H1 (cell line): ENCODE data around the gene CIRBP. TPM values are rescaled to one million over a fixed set of nuclear protein-coding genes. Genes with fewer than 3 reads are reported as not detected.

Experiments
- CTCF ChIA-PET: fragments of 300-600 bp; sonication (Branson Sonifier 250); formaldehyde crosslinking; loops from one replicate; lab custom pipeline; 2021; ENCODE audit not compliant: partially characterized antibody; lab: Charles Lee
- POLR2A ChIA-PET: fragments of 300-600 bp; sonication (Branson Sonifier 250); formaldehyde crosslinking; loops from one replicate; lab custom pipeline; 2021; ENCODE audit warnings: inconsistent platforms; ENCODE audit not compliant: partially characterized antibody; lab: Charles Lee
- DNase-seq, 2 experiments: peaks; one replicate each; pipeline versions ENCODE4 v3.0.0 to v3.0.0-alpha.2; 2010 to 2022; ENCODE audit warnings: low spot score in 2 of 2, low read depth in 1 of 2, mixed read lengths in 1 of 2
- FAIRE-seq: peaks from 2 replicates; lab custom pipeline; 2011; peaks lifted over from hg19 to GRCh38; lab: Jason Lieb, UNC
- H2AFZ ChIP-seq: 2 replicates; pipeline ENCODE4 v1.8.1; 2012; ENCODE audit warnings: low read length, inconsistent platforms
- H2AK5ac ChIP-seq: 2 replicates; pipeline ENCODE4 v1.6.1; 2013; ENCODE audit warnings: low read depth, low read length
- H2BK120ac ChIP-seq: replicated peaks from 2 replicates; pipeline ENCODE3; 2013; ENCODE audit warnings: low read depth, low read length, inconsistent platforms
- H2BK12ac ChIP-seq: 2 replicates; pipeline ENCODE4 v1.6.1; 2013; ENCODE audit warnings: low read depth, low read length
- H2BK15ac ChIP-seq: 2 replicates; pipeline ENCODE4 v1.6.1; 2013; ENCODE audit warnings: low read length
- H2BK20ac ChIP-seq: 2 replicates; pipeline ENCODE4 v1.6.1; 2013; ENCODE audit warnings: low read length
- H2BK5ac ChIP-seq: 2 replicates; pipeline ENCODE4 v1.6.1; 2013; ENCODE audit warnings: low read depth, low read length
- H3K14ac ChIP-seq: 2 replicates; pipeline ENCODE4 v1.6.1; 2013; ENCODE audit warnings: inconsistent platforms; ENCODE audit not compliant: insufficient read length
- H3K18ac ChIP-seq: 2 replicates; pipeline ENCODE4 v1.6.1; 2013; ENCODE audit warnings: low read length; ENCODE audit errors: extremely low read depth
- H3K23ac ChIP-seq: 2 replicates; pipeline ENCODE4 v1.6.1; 2013; ENCODE audit warnings: inconsistent platforms; ENCODE audit not compliant: insufficient read length
- H3K23me2 ChIP-seq: 2 replicates; pipeline ENCODE4 v1.6.1; 2013; ENCODE audit warnings: low read depth, low read length
- H3K27ac ChIP-seq: 2 replicates; pipeline ENCODE4 v1.6.1; 2011; ENCODE audit warnings: low read depth, low read length, inconsistent platforms
- H3K27me3 ChIP-seq, 4 experiments: replicated peaks in 1 of 4; 1 replicate in 1 of 4; 2 replicates in 3 of 4; pipeline versions ENCODE4 v1.6.1 to v1.8.1; 2011 to 2013; ENCODE audit warnings: low read length in 3 of 4, mild to moderate bottlenecking in 3 of 4, inconsistent platforms in 2 of 4, mixed read lengths in 2 of 4, moderate library complexity in 1 of 4; ENCODE audit not compliant: control insufficient read depth in 3 of 4, insufficient read depth in 3 of 4; ENCODE audit errors: extremely low read depth in 1 of 4
- H3K36me3 ChIP-seq, 4 experiments: 2 replicates each; pipeline versions ENCODE4 v1.6.1 to v1.8.1; 2011 to 2013; ENCODE audit warnings: mild to moderate bottlenecking in 4 of 4, low read length in 3 of 4, moderate library complexity in 2 of 4, control low read depth in 1 of 4, inconsistent platforms in 1 of 4; ENCODE audit not compliant: insufficient read depth in 4 of 4, control insufficient read depth in 2 of 4
- H3K4ac ChIP-seq: replicated peaks from 2 replicates; pipeline ENCODE3; 2013; ENCODE audit warnings: low read length, low read depth, mixed read lengths, inconsistent platforms; ENCODE audit not compliant: insufficient read length
- H3K4me1 ChIP-seq, 4 experiments: replicated peaks in 1 of 4; 1 replicate in 1 of 4; 2 replicates in 3 of 4; pipeline versions ENCODE4 v1.6.1 to v1.8.1; 2011 to 2013; ENCODE audit warnings: low read length in 3 of 4, inconsistent platforms in 2 of 4, mixed read lengths in 1 of 4; ENCODE audit not compliant: insufficient read depth in 4 of 4, control insufficient read depth in 3 of 4
- H3K4me2 ChIP-seq, 2 experiments: 2 replicates each; pipeline versions ENCODE4 v1.6.1 to v1.8.1; 2011 to 2013; ENCODE audit warnings: low read depth in 2 of 2, low read length in 2 of 2, control low read depth in 1 of 2, inconsistent platforms in 1 of 2, mild to moderate bottlenecking in 1 of 2; ENCODE audit not compliant: insufficient read depth in 1 of 2
- H3K4me3 ChIP-seq, 4 experiments: fragments of 200-600, 300-600 bp in 1 of 4; sonication (generic), shearing (Covaris generic), sonication (Bioruptor Twin) in 1 of 4; 2 replicates each; pipeline versions ENCODE4 v1.5.1 to v1.8.1; 2011 to 2016; ENCODE audit warnings: low read length in 4 of 4, low read depth in 3 of 4, control low read depth in 2 of 4, inconsistent platforms in 2 of 4, mild to moderate bottlenecking in 2 of 4, mixed read lengths in 1 of 4, moderate library complexity in 1 of 4; ENCODE audit not compliant: insufficient read depth in 2 of 4; ENCODE audit errors: extremely low read depth in 1 of 4
- H3K56ac ChIP-seq: replicated peaks from 2 replicates; pipeline ENCODE3; 2013; ENCODE audit warnings: low read depth, mild to moderate bottlenecking, mixed read lengths, low read length, inconsistent platforms; ENCODE audit not compliant: insufficient read length
- H3K79me1 ChIP-seq: 2 replicates; pipeline ENCODE4 v1.6.1; 2013; ENCODE audit warnings: low read depth, low read length, control low read depth
- H3K79me2 ChIP-seq, 2 experiments: 2 replicates each; pipeline versions ENCODE4 v1.6.1 to v1.8.1; 2012 to 2013; ENCODE audit warnings: low read length in 2 of 2, mild to moderate bottlenecking in 2 of 2, inconsistent platforms in 1 of 2; ENCODE audit not compliant: insufficient read depth in 2 of 2, control insufficient read depth in 1 of 2
- H3K9ac ChIP-seq, 4 experiments: replicated peaks in 1 of 4; 1 replicate in 1 of 4; 2 replicates in 3 of 4; pipeline versions ENCODE4 v1.6.1 to v1.8.1; 2011 to 2013; ENCODE audit warnings: low read depth in 3 of 4, low read length in 3 of 4, control low read depth in 2 of 4, mild to moderate bottlenecking in 2 of 4, moderate library complexity in 2 of 4, inconsistent platforms in 1 of 4; ENCODE audit errors: extremely low read depth in 1 of 4
- H3K9me3 ChIP-seq, 2 experiments: 2 replicates each; pipeline versions ENCODE4 v1.6.1 to v1.8.1; 2012 to 2013; ENCODE audit warnings: mild to moderate bottlenecking in 2 of 2, moderate library complexity in 2 of 2, control low read depth in 1 of 2, inconsistent platforms in 1 of 2, low read depth in 1 of 2, low read length in 1 of 2, mixed read lengths in 1 of 2; ENCODE audit not compliant: insufficient read depth in 2 of 2
- H4K20me1 ChIP-seq, 2 experiments: replicated peaks in 1 of 2; 2 replicates each; pipeline versions ENCODE3 to v1.8.1; 2011 to 2013; ENCODE audit warnings: inconsistent platforms in 2 of 2, low read length in 2 of 2, mild to moderate bottlenecking in 1 of 2; ENCODE audit not compliant: insufficient read depth in 2 of 2, control insufficient read depth in 1 of 2
- H4K5ac ChIP-seq: 2 replicates; pipeline ENCODE4 v1.6.1; 2013; ENCODE audit warnings: low read length, low read depth, mixed read lengths, inconsistent platforms; ENCODE audit not compliant: insufficient read length
- H4K8ac ChIP-seq: 2 replicates; pipeline ENCODE4 v1.8.0; 2013; ENCODE audit warnings: mild to moderate bottlenecking, moderate library complexity, low read length, inconsistent platforms; ENCODE audit not compliant: insufficient read depth; ENCODE audit errors: extremely low read depth
- H4K91ac ChIP-seq: replicated peaks from 2 replicates; pipeline ENCODE3; 2013; ENCODE audit warnings: low read length, mixed read lengths, inconsistent platforms; ENCODE audit not compliant: insufficient read length
- CTBP2 ChIP-seq: IDR thresholded peaks from 2 replicates; pipeline ENCODE4 v1.7.0; 2011; ENCODE audit warnings: borderline replicate concordance, mild to moderate bottlenecking, moderate library complexity, mixed read lengths, low read length; ENCODE audit not compliant: insufficient read depth, insufficient read length
- EP300 ChIP-seq, 2 experiments: IDR thresholded peaks; 1 replicate in 1 of 2; 2 replicates in 1 of 2; pipeline ENCODE4 v1.6.1; 2011 to 2012; ENCODE audit warnings: low read depth in 2 of 2, low read length in 2 of 2, mild to moderate bottlenecking in 2 of 2, borderline replicate concordance in 1 of 2, inconsistent platforms in 1 of 2, moderate library complexity in 1 of 2
- EZH2 ChIP-seq: fragments of 200-600 bp; sonication (generic); IDR thresholded peaks from 2 replicates; pipeline ENCODE4 v1.7.1; 2012; ENCODE audit warnings: low read depth, mild to moderate bottlenecking, moderate library complexity, low read length, inconsistent platforms; ENCODE audit not compliant: severe bottlenecking
- KDM5A ChIP-seq: fragments of 200-600 bp; IDR thresholded peaks from 2 replicates; pipeline ENCODE4 v1.7.1; 2012; ENCODE audit warnings: mild to moderate bottlenecking, low read length, inconsistent platforms, mixed read lengths
- PHF8 ChIP-seq: fragments of 200-600 bp; sonication (generic); conservative IDR thresholded peaks from 2 replicates; pipeline ENCODE4 v1.7.1; 2012; ENCODE audit warnings: low read depth, mild to moderate bottlenecking, inconsistent platforms, low read length, moderate library complexity
- SIN3A ChIP-seq, 2 experiments: IDR thresholded peaks in 1 of 2; conservative IDR thresholded peaks in 1 of 2; 2 replicates each; pipeline ENCODE4 v1.6.1; 2011 to 2012; ENCODE audit warnings: low read length in 2 of 2, improper control_type of control experiment in 1 of 2, low read depth in 1 of 2, mild to moderate bottlenecking in 1 of 2
- SP2 ChIP-seq: IDR thresholded peaks from 2 replicates; pipeline ENCODE4 v1.6.1; 2012; ENCODE audit warnings: mild to moderate bottlenecking, low read length, inconsistent platforms
- SRF ChIP-seq: IDR thresholded peaks from 2 replicates; pipeline ENCODE4 v1.6.1; 2011; ENCODE audit warnings: mild to moderate bottlenecking, low read depth, low read length, moderate library complexity
- YY1 ChIP-seq: IDR thresholded peaks from 2 replicates; pipeline ENCODE4 v1.6.1; 2011; ENCODE audit warnings: low read depth, mild to moderate bottlenecking, low read length
- WGBS, 2 experiments: shearing (Covaris generic) in 1 of 2; methylation state at CpG; one replicate each; pipeline versions ENCODE4 v1.1.6 to v1.1.7; 2013 to 2015; ENCODE audit warnings: low lambda C conversion rate in 2 of 2, mixed read lengths in 2 of 2, inconsistent platforms in 1 of 2, low coverage in 1 of 2, missing lambda C conversion rate in 1 of 2; ENCODE audit not compliant: insufficient replicate concordance in 2 of 2, insufficient coverage in 1 of 2, insufficient read length in 1 of 2; ENCODE audit errors: extremely low coverage in 1 of 2, missing lambda C conversion rate in 1 of 2; 5-methylcytosine and 5-hydroxymethylcytosine counted together
- polyA plus RNA-seq, 7 experiments: library from polyadenylated mRNA; depleted of rRNA in 3 of 7; stranded (reverse) in 5 of 7; unstranded in 2 of 7; fragments of >200 nt in 5 of 7; fragments of 200-250 nt in 2 of 7; gene quantifications; 1 replicate in 5 of 7; 2 replicates in 1 of 7; 4 replicates in 1 of 7; pipeline versions ENCODE4 v1.2.1 to v1.2.3, GENCODE V29; 2011 to 2013; ENCODE audit warnings: missing spikeins in 2 of 7, mixed read lengths in 2 of 7
- total RNA-seq: library from RNA; stranded (reverse); fragmentation: NEBNext Ultra II Directional; extraction: Animal tissue kit (Norgen Biotek cat#: 25700); gene quantifications from 2 replicates; pipeline ENCODE4 v1.2.1, GENCODE V29; 2021

The CIRBP gene
- total and polyA plus RNA-seq, 2 of the 8 experiments (the other 6 are each of a cell fraction or from before 2014, with no cell fraction given), result 175 to 199 TPM

- H2BK20ac ChIP-seq, result no peak overlapping the region
- ChIA-PET POLR2A (interaction anchor here (0.6 to 2.1 kb wide), 6 partner anchors 10 to 198 kb away, joined by 3 to 9 read pairs (median 3); partner anchors contain the start of genes CBARP and CNN2), CTCF (interaction anchor here (0.7 to 9.0 kb wide), 16 partner anchors 8 to 153 kb away, joined by 3 to 56 read pairs (median 8); partner anchors contain the start of genes ATP5F1D and CBARP)
- no peak overlapping the region for H2BK120ac ChIP-seq
- no peak overlapping the region for H3K4me3 ChIP-seq
- DNase-seq, result no peak
- H4K20me1 ChIP-seq, result peaks cover 13 to 22% of the 10 kb centered on the region in 2 experiments
- H2BK5ac ChIP-seq, result no peak overlapping the region
- no peak overlapping the region for H3K14ac ChIP-seq
- H3K27me3 ChIP-seq, result no peaks in the 10 kb centered on the region
- H3K79me1 ChIP-seq, result no peaks in the 10 kb centered on the region; the same call in 1 of the 2 replicates
- no peak overlapping the region for H2BK12ac ChIP-seq
- H3K4me1 ChIP-seq, result no peaks in the 10 kb centered on the region; a peak in 1 of 7 replicates
- H3K18ac ChIP-seq, result no peak overlapping the region
- no peak overlapping the region for H4K91ac ChIP-seq
- no peak overlapping the region for H4K5ac ChIP-seq
- FAIRE-seq, result no peak
- no peak overlapping the region for H3K9ac ChIP-seq
- WGBS, 2 experiments, result 90% methylated on average over 12 of the region's 16 CpGs; no CpG with 5 or more reads in 1 of the 2 experiments
- no peaks in the 10 kb centered on the region for H3K79me2 ChIP-seq
- peaks cover 0 to 67% (median 2%) of the 10 kb centered on the region in 4 experiments; a peak in 4 of 8 replicates for H3K36me3 ChIP-seq
- H4K8ac ChIP-seq, result peak overlapping the region; percentile 35
- no peak overlapping the region for H3K56ac ChIP-seq
- no peak for TF ChIP-seq SRF
- no peak for TF ChIP-seq SP2
- TF ChIP-seq KDM5A, result no peak
- no peak for TF ChIP-seq EP300 (IDR thresholded peaks at IDR 0.05; ENCODE audit: borderline replicate concordance in 1 of 2, low read depth in 2 of 2, low read length in 2 of 2)
- no peak for TF ChIP-seq CTBP2
- TF ChIP-seq SIN3A (conservative IDR thresholded peaks at IDR 0.05 in 1 of 2, IDR thresholded peaks at IDR 0.05 in 1 of 2; ENCODE audit: low read depth in 1 of 2, low read length in 2 of 2), result no peak
- TF ChIP-seq EZH2, result no peak
- TF ChIP-seq PHF8, result no peak
- no peak for TF ChIP-seq YY1
- no peak overlapping the region for H3K4ac ChIP-seq
- no peak overlapping the region for H2BK15ac ChIP-seq
- H3K23me2 ChIP-seq, result no peaks in the 10 kb centered on the region
- no peak overlapping the region for H3K23ac ChIP-seq
- no peak overlapping the region for H2AFZ ChIP-seq
- no peak overlapping the region for H2AK5ac ChIP-seq
- no peak overlapping the region for H3K27ac ChIP-seq
- no peak overlapping the region for H3K4me2 ChIP-seq
- no peaks in the 10 kb centered on the region for H3K9me3 ChIP-seq
Measured at GRCh38 chr19:1224047-1224825, 44.9 kb upstream of the CIRBP start.
